ENCODE results near the gene AOC3. TPM values are rescaled to one million over a fixed set of nuclear protein-coding genes. Genes with fewer than 3 reads are reported as not detected.

AOC3 gene
- total and polyA plus RNA-seq, 2 of the 13 experiments (the other 11 are each of a cell fraction or from before 2014, with no cell fraction given) = 8.7 to 51.7 TPM

DNA sequence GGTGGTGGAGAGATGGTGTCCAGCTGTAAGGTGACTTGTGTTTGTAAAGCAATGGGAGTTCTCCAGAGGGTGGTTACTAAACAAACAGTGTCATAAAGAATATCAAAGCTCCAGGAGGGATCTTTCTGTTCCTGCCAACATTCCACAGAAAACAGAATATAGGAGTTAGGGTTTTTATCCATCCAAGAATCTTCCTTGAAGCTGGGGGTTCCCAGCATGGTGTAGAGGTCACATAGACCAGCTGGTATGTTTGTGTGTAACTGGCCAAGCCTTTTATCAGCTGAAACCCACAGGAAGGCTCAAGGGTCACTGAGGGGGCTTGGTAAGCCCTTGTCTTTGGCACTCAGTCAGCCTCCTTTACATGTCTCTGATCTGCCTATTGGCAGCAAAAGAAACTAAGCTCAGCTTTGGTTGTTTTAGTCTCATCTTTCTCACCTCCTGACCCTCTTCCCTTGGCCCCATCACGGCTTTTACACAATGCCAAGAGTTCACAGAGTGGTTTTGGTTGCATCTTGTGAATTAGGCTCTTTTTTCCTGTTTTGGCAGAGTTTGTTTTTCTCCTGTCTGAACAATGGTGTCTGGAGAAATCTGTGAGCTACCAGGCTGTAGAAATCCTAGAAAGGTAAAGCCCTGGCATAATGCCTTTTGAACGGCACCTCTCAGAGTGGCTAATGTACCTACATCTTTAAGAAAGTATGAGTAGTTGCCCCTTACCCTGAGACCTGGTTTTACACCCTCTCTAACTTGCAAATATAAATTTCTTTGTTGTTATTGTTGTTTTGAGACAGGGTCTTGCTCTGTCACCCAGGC lies 47.7 kb upstream of the AOC3 start (continued):
- TF ChIP-seq FUBP1 (CRISPR knock-in tag; IDR thresholded peaks at IDR 0.05; ENCODE audit: borderline replicate concordance) (no peak), ZFYVE20 (CRISPR knock-in tag; IDR thresholded peaks at IDR 0.05; ENCODE audit: borderline replicate concordance, low read depth) (no peak), EEA1 (CRISPR knock-in tag; IDR thresholded peaks at IDR 0.05; ENCODE audit: borderline replicate concordance) (no peak), NFYB (CRISPR knock-in tag; IDR thresholded peaks at IDR 0.05) (no peak), SRSF4 (IDR thresholded peaks at IDR 0.05; ENCODE audit: low read depth, low read length, poor library complexity, severe bottlenecking) (no peak), U2AF1 (optimal IDR thresholded peaks at IDR 0.05; ENCODE audit: low read depth, low read length) (no peak), ZBTB8A (CRISPR knock-in tag; IDR thresholded peaks at IDR 0.05; ENCODE audit: borderline replicate concordance, low read depth) (no peak), TAF15 (IDR thresholded peaks at IDR 0.05; ENCODE audit: low read depth, low read length, poor library complexity, severe bottlenecking) (no peak), MBNL3 (CRISPR knock-in tag; conservative IDR thresholded peaks at IDR 0.05) (no peak), NCOA1 (CRISPR knock-in tag; IDR thresholded peaks at IDR 0.05) (no peak), FOXK1 (CRISPR knock-in tag; IDR thresholded peaks at IDR 0.05; ENCODE audit: borderline replicate concordance, low read depth) (no peak), ZNF317 (CRISPR knock-in tag; IDR thresholded peaks at IDR 0.05) (peak; percentile 55; the same call in 1 of the 2 replicates), ZNF776 (CRISPR knock-in tag; IDR thresholded peaks at IDR 0.05) (no peak), ZNF275 (CRISPR knock-in tag; IDR thresholded peaks at IDR 0.05; ENCODE audit: borderline replicate concordance) (no peak), TEAD3 (CRISPR knock-in tag; optimal IDR thresholded peaks at IDR 0.05; ENCODE audit: borderline replicate concordance) (peak; percentile 90)
- TF ChIP-seq, protein P1, sequence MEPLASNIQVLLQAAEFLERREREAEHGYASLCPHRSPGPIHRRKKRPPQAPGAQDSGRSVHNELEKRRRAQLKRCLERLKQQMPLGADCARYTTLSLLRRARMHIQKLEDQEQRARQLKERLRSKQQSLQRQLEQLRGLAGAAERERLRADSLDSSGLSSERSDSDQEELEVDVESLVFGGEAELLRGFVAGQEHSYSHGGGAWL (CRISPR knock-in tag; IDR thresholded peaks at IDR 0.05) = no peak
- TF ChIP-seq, protein P2, sequence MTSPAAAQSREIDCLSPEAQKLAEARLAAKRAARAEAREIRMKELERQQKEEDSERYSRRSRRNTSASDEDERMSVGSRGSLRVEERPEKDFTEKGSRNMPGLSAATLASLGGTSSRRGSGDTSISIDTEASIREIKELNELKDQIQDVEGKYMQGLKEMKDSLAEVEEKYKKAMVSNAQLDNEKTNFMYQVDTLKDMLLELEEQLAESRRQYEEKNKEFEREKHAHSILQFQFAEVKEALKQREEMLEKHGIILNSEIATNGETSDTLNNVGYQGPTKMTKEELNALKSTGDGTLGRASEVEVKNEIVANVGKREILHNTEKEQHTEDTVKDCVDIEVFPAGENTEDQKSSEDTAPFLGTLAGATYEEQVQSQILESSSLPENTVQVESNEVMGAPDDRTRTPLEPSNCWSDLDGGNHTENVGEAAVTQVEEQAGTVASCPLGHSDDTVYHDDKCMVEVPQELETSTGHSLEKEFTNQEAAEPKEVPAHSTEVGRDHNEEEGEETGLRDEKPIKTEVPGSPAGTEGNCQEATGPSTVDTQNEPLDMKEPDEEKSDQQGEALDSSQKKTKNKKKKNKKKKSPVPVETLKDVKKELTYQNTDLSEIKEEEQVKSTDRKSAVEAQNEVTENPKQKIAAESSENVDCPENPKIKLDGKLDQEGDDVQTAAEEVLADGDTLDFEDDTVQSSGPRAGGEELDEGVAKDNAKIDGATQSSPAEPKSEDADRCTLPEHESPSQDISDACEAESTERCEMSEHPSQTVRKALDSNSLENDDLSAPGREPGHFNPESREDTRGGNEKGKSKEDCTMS (CRISPR knock-in tag; conservative IDR thresholded peaks at IDR 0.05) = no peak

All from HepG2 (cell line).